Measurements from ENCODE around the gene IL17C. TPM values are rescaled to one million over a fixed set of nuclear protein-coding genes. Genes with fewer than 3 reads are reported as not detected.
A peak's percentile ranks its signal among the peaks of the same experiment; 100 is the strongest.

Gene IL17C
- total and polyA plus RNA-seq, 2 of the 8 experiments (the other 6 are each of a cell fraction or from before 2014, with no cell fraction given): 1.1 to 1.9 TPM

DNA sequence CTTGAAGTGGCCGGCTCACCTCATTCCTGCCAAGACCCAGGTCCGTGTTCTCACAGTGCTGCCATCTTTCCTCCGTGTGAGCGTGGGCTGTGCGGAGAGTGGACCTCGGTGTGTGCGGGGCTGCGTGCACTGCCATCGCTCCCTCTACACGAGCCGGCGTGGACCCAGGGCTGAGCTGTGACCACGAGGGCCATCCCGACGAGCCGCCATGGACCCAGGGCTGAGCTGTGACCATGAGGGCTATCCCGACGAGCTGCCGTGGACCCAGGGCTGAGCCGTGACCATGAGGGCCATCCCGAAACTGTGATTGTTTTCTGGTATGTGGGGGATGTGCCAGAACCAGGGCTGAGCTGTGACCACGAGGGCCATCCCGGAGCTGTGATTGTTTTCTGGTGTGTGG is 33.4 kb downstream of the IL17C start:
- H2AFZ ChIP-seq (ENCODE audit: low read length): no peak overlapping the region
- no peak overlapping the region for H2AK5ac ChIP-seq (ENCODE audit: low read depth, low read length)
- no peak overlapping the region for H3K4ac ChIP-seq (replicated peaks; ENCODE audit: insufficient read length, low read depth, low read length)
- H3K27me3 ChIP-seq (replicated peaks in 1 of 4; ENCODE audit: control insufficient read depth in 3 of 4, extremely low read depth in 1 of 4, insufficient read depth in 3 of 4, low read length in 3 of 4): no peaks in the 10 kb centered on the region
- H2BK5ac ChIP-seq (ENCODE audit: low read depth, low read length): 0 out of 2 replicates have a peak overlapping the region, but pooled peaks have one; percentile 24
- H3K79me2 ChIP-seq (ENCODE audit: control insufficient read depth in 1 of 2, insufficient read depth in 2 of 2, low read length in 2 of 2): no peaks in the 10 kb centered on the region
- H3K4me2 ChIP-seq (ENCODE audit: insufficient read depth in 1 of 2, low read depth in 2 of 2, low read length in 2 of 2): no peak overlapping the region
- no peaks in the 10 kb centered on the region for H3K23me2 ChIP-seq (ENCODE audit: low read depth, low read length)
- H3K36me3 ChIP-seq (ENCODE audit: control insufficient read depth in 2 of 4, insufficient read depth in 4 of 4, low read length in 3 of 4): no peaks in the 10 kb centered on the region
- no peak overlapping the region; the same call in 1 of the 2 replicates for H4K8ac ChIP-seq (ENCODE audit: extremely low read depth, insufficient read depth, low read length)
- H2BK120ac ChIP-seq (replicated peaks; ENCODE audit: low read depth, low read length): no peak overlapping the region
- no peak for DNase-seq (ENCODE audit: low read depth in 1 of 2, low spot score in 2 of 2)
- no peak overlapping the region for H2BK15ac ChIP-seq (ENCODE audit: low read length)
- H3K18ac ChIP-seq (ENCODE audit: extremely low read depth, low read length): no peak overlapping the region; the same call in 1 of the 2 replicates
- POLR2A ChIA-PET (ENCODE audit: partially characterized antibody): interaction anchor here (1.0 to 4.2 kb wide), 6 partner anchors 8 to 41 kb away, joined by 3 to 15 read pairs (median 4); partner anchors contain the start of genes IL17C and MVD
- CTCF ChIA-PET (ENCODE audit: partially characterized antibody): interaction anchor here (0.8 to 9.7 kb wide), 24 partner anchors 8 to 495 kb away, joined by 3 to 87 read pairs (median 7); partner anchors contain the start of genes MVD and SNAI3
- H4K5ac ChIP-seq (ENCODE audit: insufficient read length, low read depth, low read length): no peak overlapping the region
- H3K23ac ChIP-seq (ENCODE audit: insufficient read length): no peak overlapping the region
- no peak for TF ChIP-seq SIN3A (conservative IDR thresholded peaks at IDR 0.05 in 1 of 2, IDR thresholded peaks at IDR 0.05 in 1 of 2; ENCODE audit: low read depth in 1 of 2, low read length in 2 of 2)
- TF ChIP-seq BCL11A (IDR thresholded peaks at IDR 0.05; ENCODE audit: low read depth in 2 of 2, low read length in 2 of 2): no peak
- no peak for TF ChIP-seq MAFK (IDR thresholded peaks at IDR 0.05; ENCODE audit: low read depth, low read length)
- TF ChIP-seq NRF1 (IDR thresholded peaks at IDR 0.05; ENCODE audit: low read depth, low read length): no peak
- no peak for TF ChIP-seq CBX8 (IDR thresholded peaks at IDR 0.05; ENCODE audit: borderline replicate concordance, low read depth, low read length)
- no peak for TF ChIP-seq JUN (IDR thresholded peaks at IDR 0.05; ENCODE audit: low read depth, low read length)
- TF ChIP-seq GABPA (IDR thresholded peaks at IDR 0.05; ENCODE audit: borderline replicate concordance, insufficient read depth, low read length): no peak
- no peak for TF ChIP-seq RFX5 (IDR thresholded peaks at IDR 0.05; ENCODE audit: borderline replicate concordance, low read depth, low read length)
- no peak for TF ChIP-seq CREB1 (IDR thresholded peaks at IDR 0.05)
- TF ChIP-seq CTBP2 (IDR thresholded peaks at IDR 0.05; ENCODE audit: borderline replicate concordance, insufficient read depth, insufficient read length, low read length): no peak
- TF ChIP-seq JUND (IDR thresholded peaks at IDR 0.05; ENCODE audit: low read length): no peak
- no peak for TF ChIP-seq RNF2 (IDR thresholded peaks at IDR 0.05; ENCODE audit: borderline replicate concordance, low read depth, low read length, missing control alignments, poor library complexity, severe bottlenecking)
- TF ChIP-seq, protein P1, sequence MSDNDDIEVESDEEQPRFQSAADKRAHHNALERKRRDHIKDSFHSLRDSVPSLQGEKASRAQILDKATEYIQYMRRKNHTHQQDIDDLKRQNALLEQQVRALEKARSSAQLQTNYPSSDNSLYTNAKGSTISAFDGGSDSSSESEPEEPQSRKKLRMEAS (IDR thresholded peaks at IDR 0.05): no peak
- WGBS, 2 experiments (ENCODE audit: extremely low coverage in 1 of 2, insufficient coverage in 1 of 2, insufficient read length in 1 of 2, insufficient replicate concordance in 2 of 2, low coverage in 1 of 2, low lambda C conversion rate in 2 of 2, missing lambda C conversion rate in 1 of 2): 92% methylated on average over 23 of the region's 23 CpGs; no CpG with 5 or more reads in 1 of the 2 experiments
- peak overlapping the region; percentile 42 for H4K91ac ChIP-seq (replicated peaks; ENCODE audit: insufficient read length, low read length)
- H3K27ac ChIP-seq (ENCODE audit: low read depth, low read length): no peak overlapping the region
- peaks cover 0 to 5% (median 3%) of the 10 kb centered on the region in 4 experiments; a peak in 4 of 7 replicates for H3K4me1 ChIP-seq (replicated peaks in 1 of 4; ENCODE audit: control insufficient read depth in 3 of 4, insufficient read depth in 4 of 4, low read length in 3 of 4)
- H3K56ac ChIP-seq (replicated peaks; ENCODE audit: insufficient read length, low read depth, low read length): no peak overlapping the region
- H3K9me3 ChIP-seq (ENCODE audit: insufficient read depth in 2 of 2, low read depth in 1 of 2, low read length in 1 of 2): no peaks in the 10 kb centered on the region
- H3K79me1 ChIP-seq (ENCODE audit: low read depth, low read length): no peaks in the 10 kb centered on the region
- H2BK20ac ChIP-seq (ENCODE audit: low read length): no peak overlapping the region
- no peak overlapping the region for H3K4me3 ChIP-seq (ENCODE audit: extremely low read depth in 1 of 4, insufficient read depth in 2 of 4, low read depth in 3 of 4, low read length in 4 of 4)
- H3K9ac ChIP-seq (replicated peaks in 1 of 4; ENCODE audit: extremely low read depth in 1 of 4, low read depth in 3 of 4, low read length in 3 of 4): no peak overlapping the region
- peak overlapping the region; percentile 80; the same call in 1 of the 2 replicates for H2BK12ac ChIP-seq (ENCODE audit: low read depth, low read length)
- no peak overlapping the region for H3K14ac ChIP-seq (ENCODE audit: insufficient read length)
- FAIRE-seq: no peak
- H4K20me1 ChIP-seq (replicated peaks in 1 of 2; ENCODE audit: control insufficient read depth in 1 of 2, insufficient read depth in 2 of 2, low read length in 2 of 2): peaks cover 0 to 2% of the 10 kb centered on the region in 2 experiments

Measured in H1 (cell line).